Skin of body (tissue), 3 donors: Measurements from ENCODE around the gene C4orf50. TPM values are rescaled to one million over a fixed set of nuclear protein-coding genes. Genes with fewer than 3 reads are reported as not detected.
"Not testable (repeated sequence)": the region's sequence is repeated elsewhere in the genome, so short reads cannot be mapped to it uniquely, and the experiment has no call there.

Source experiments
- DNase-seq: peaks from one replicate; lab custom pipeline; 2025; lab: John Stamatoyannopoulos, UW
- small RNA-seq: library from RNA; depleted of rRNA; stranded (forward); fragments of <200 nt; gene quantifications from one replicate; pipeline ENCODE3, GENCODE V24; 2014; ENCODE audit warnings: low replicate concordance
- total RNA-seq: library from RNA; depleted of rRNA; stranded (reverse); fragments of >200 nt; gene quantifications from one replicate; pipeline ENCODE4 v1.2.3, GENCODE V29; 2014

The C4orf50 gene
- total RNA-seq, 1 donor from 2014 or later, result 0.10 TPM

DNA sequence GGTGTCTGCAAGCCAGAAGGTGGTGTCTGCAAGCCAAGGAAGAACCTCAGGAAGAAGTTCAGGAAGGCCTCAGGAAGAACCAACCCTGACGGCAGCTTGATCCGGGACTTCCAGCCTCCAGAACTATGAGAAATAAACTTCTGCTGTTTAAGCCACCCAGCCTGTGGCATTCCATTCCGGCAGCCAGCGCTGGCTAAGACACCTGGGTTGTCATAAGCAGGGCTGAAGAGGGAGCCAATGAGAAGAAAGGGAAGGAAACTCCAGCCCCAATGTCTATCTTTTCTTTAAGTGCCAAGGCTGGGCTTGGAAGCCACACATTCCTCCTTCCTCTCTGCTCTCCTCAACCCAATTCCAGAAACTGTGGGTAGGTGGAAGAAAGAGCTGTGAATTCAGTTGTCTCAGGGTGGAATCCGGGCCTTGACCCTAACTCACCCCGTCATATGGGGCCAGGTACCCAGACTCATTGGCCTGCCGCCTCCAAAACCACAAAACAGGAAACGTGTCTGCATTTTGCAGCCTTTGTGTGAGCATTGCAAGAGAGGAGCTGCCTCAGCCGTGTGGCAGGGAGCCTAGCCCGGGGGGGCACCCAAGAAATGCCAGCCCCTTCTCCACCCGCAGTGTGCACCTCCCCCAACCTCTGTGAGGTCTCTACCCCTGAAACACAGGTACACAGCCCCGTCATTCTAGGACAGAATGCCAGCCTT lies 152.2 kb downstream of the C4orf50 start:
- no peak for DNase-seq

DNA sequence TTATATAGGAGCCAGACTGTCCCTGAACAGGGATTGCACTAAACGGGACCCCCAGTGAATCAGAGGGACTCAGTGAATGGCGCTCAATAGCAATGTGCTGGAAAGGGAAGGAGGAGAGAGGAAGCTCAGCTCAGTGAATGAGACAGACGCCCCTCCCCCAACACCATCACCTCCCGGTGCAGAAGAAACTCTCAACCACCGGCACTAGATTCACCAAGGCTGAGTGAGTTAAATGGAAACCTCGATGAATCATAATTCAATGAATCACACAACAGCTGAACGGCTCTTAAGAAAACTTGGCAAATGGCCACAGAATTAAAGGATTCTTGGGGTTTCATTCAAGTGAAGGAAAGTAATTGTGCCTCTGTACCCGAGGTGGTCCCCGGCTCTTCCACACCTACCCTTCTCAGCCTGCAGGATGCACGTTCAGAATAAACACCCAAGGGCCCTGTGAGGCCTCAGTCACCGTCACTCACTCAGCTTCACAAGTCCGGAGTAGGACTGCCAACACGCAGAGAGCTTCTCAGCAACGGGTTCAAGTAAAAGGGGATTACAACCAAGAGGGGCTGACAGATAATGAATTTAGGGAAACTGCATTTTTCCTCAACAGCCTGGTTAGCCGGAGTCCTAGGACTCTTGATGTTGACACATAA lies 154.6 kb downstream of the C4orf50 start:
- DNase-seq, result no peak

DNA sequence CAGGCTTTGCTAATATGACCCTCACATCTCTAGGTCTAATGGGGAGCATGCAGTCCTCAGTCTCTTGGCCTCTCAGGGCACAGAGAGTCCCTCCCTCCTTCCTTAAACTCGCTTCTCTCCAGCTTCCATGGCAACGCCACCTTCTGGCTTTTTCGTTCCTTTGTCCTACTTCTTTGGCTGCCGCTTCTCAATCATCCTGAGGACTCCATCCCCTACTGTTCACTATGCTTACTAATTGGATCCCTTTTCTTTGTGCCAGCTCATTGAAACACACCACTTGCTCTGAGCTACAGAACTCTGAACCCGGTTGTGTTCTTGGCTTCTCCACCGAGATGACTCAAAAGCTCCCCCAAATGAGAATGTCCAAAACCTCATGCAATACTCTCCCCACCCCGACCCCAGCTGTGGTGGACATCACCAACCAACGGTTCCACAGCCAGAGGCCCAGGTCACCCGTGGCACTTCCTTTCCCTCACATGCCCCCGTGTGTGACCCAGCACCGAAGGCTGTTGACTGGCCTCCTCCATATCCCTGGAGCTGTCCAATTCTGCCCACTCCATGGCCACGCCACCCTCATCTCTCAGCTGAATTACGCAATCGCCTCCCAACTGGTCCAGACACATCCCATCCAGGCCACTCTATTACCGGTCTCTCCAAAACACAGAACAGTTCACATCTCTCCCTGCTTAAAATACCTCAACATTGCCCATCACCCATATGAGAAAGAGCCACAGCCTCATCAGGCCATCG lies 160.0 kb downstream of the C4orf50 start:
- no peak for DNase-seq

DNA sequence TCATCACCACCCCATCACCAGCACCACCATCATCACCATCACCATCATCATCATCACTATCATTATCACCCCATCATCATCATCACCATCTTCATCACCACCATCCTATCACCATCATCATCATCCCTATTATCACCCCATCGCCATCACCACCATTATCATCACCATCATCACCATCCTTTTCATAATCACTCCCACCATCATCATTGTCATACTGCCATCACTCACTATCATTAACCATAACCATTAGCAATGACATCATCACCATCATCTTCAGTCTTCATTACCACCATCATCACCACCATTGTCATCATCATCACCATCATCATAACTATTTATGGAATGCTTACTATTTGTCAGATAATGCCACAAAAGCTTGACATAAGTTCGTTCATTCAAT lies 161.0 kb downstream of the C4orf50 start:
- no peak for DNase-seq

DNA sequence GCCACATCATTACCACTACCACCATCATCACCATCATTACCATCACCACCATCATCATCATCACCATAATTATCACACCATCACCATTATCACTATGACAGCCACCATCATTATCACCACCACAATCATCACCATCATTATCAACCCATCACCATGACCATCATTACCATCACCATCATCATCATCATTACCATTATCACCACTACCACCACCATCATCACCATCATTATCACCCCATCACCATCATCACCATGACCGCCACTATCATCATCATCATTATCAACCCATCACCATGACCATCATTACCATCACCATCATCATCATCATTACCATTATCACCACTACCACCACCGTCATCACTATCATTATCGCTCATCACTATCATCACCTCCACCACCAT lies 161.9 kb downstream of the C4orf50 start:
- not testable (repeated sequence) for DNase-seq

DNA sequence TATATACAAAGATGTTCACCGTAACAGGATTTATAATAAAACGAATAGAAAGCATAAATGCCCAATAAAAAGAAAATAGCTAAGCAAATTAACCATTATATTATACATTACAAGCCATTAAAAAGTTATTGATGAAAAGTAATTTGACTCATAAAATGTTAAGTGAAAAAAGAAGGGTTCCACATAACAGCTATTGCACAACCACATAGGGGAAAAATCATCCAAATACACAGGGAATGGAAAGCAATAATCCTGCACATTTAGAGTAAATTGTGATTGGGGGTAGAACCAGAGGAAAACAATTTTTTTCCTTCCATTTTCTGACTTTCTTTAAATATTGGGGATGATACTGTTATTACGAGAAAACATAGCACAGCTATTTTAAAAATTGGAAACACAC lies 163.3 kb downstream of the C4orf50 start:
- no peak for DNase-seq

DNA sequence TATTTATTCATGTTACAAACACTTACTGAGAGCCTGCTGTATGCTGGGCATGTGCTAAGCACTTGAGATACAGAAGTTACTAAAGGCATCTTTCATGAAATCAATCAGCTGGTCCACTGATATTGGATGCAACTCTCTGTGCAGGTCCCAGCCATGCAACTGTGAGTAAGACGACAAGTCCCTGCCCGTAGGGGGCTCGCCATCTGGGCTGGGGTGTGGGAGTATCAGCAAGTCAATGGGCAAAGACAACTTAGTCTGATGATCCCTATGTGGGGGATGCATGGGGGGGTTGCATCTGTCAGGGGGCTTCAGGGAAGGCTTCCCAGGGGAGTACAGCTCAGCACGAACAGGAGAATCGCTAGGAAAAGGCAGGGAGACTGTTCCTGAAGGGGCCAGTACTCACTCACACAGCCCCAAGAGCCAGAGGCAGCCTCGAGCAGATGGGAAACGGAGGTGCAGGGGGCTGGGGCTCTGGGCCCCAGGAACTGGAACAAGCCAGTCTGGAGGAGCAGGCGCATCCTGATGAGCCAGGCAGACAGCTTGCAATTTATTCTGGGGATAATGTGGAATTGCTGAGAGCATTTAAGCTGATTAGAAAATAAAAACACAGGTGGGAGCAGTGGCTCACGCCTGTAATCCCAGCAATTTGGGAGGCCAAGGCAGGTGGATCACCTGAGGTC lies 165.6 kb downstream of the C4orf50 start:
- no peak for DNase-seq

DNA sequence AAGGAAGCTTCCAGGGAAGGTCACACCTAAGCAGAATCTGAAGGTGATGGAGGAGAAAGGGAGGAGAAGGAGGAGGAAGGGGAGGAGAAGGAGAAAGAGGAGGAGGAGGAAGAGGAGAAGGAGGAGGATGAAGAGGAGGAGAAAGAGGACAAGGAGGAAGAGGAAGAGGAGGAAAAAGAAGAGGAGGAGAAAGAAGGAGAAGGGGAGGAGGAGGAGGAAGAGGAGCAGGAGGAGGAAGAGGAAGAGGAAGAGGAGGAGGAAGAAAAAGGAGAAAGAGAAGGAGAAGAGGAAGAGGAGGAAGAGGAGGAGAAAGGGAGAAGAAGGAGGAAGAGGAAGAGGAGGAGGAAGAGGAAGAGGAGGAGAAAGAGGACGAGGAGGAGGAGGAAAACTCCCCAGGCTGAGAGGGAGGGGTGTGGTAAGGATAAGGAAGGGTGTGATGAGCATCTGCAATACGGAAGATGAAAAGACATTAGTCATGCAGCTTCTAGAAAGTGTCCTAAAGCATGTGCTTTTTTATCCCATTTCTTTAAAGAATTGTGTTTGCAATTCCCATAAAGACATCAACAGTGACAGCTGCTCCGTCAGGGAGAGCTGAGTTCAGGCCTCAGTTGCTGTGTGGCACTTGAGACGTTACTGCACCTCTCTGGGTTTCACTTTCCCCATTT lies 166.5 kb downstream of the C4orf50 start:
- no peak for DNase-seq

Small RNAs within 50 kb of the gene (small RNA-seq; reads per million reads assigned to genes)
- not detected for gene MIR378D1

Other genes starting within 250 kb of the C4orf50 start
- gene CRMP1, start 125.3 kb downstream of the C4orf50 start, total RNA-seq, result 6.0 TPM
- gene JAKMIP1, start 182.1 kb upstream of the C4orf50 start, total RNA-seq, result 0.59 TPM